GM10248 (cell line): ENCODE results near the gene KCNMA1.

Experiments
- CTCF ChIA-PET: fragments of 300-600 bp; sonication (Branson Sonifier 250); formaldehyde crosslinking; extraction: SDS; loops from one replicate; lab custom pipeline; 2021; ENCODE audit warnings: antibody characterized with exemption; lab: Yijun Ruan, JAX
- POLR2A ChIA-PET: fragments of 350-650 bp; sonication (Branson Sonifier 250); formaldehyde crosslinking; extraction: SDS; loops from one replicate; lab custom pipeline; 2020; ENCODE audit warnings: antibody characterized with exemption; lab: Yijun Ruan, JAX
- DNase-seq: peaks from one replicate; pipeline ENCODE4 v3.0.0; 2012; ENCODE audit errors: extremely low spot score
- CTCF ChIP-seq: IDR thresholded peaks from 2 replicates; pipeline ENCODE4 v1.5.1; 2012; ENCODE audit warnings: mild to moderate bottlenecking, low read depth; ENCODE audit errors: extremely low read depth, missing control alignments, control extremely low read depth

KCNMA1 gene

GRCh38 chr10:77630507-77630848 is 7.1 kb downstream of the KCNMA1 start:
- TF ChIP-seq CTCF, result no peak
- CTCF ChIA-PET, result interaction anchor here (1.0 to 2.6 kb wide), 4 partner anchors 9 to 14 kb away, joined by 3 to 13 read pairs (median 6); no protein-coding TSS in a partner anchor
- POLR2A ChIA-PET, result no interaction called here
- no peak for DNase-seq

GRCh38 chr10:77629775-77630506 is 7.7 kb downstream of the KCNMA1 start:
- no peak for DNase-seq
- no peak for TF ChIP-seq CTCF
- ChIA-PET CTCF (interaction anchor here (1.0 to 2.6 kb wide), 4 partner anchors 10 to 14 kb away, joined by 3 to 13 read pairs (median 6); no protein-coding TSS in a partner anchor), POLR2A (no interaction called here)

- DNase-seq, result no peak
- POLR2A ChIA-PET, result no interaction called here
- CTCF ChIA-PET, result interaction anchor here (1.6 to 2.6 kb wide), 2 partner anchors 12 to 15 kb away, joined by 5 to 13 read pairs; no protein-coding TSS in a partner anchor
- no peak for TF ChIP-seq CTCF
These were observed 8.5 kb downstream of the KCNMA1 start for GRCh38 chr10:77628906-77629730.

- TF ChIP-seq CTCF, result no peak
- ChIA-PET POLR2A (no interaction called here), CTCF (interaction anchor here (1.3 kb wide), 1 partner anchor 15 kb away, joined by 5 read pairs; no protein-coding TSS in a partner anchor)
- DNase-seq, result no peak
These were observed 11.2 kb downstream of the KCNMA1 start for GRCh38 chr10:77626266-77626935.

- no peak for TF ChIP-seq CTCF
- no peak for DNase-seq
- CTCF ChIA-PET, result no interaction called here
- POLR2A ChIA-PET, result no interaction called here
These were observed 12.2 kb downstream of the KCNMA1 start for GRCh38 chr10:77625379-77625778.

- TF ChIP-seq CTCF, result no peak
- CTCF ChIA-PET, result no interaction called here
- no peak for DNase-seq
- POLR2A ChIA-PET, result no interaction called here
These were observed 14.7 kb downstream of the KCNMA1 start for GRCh38 chr10:77622889-77623291.
